Mesodermal cell (in vitro differentiated cells): ENCODE measurements around the gene RAB31. TPM values are rescaled to one million over a fixed set of nuclear protein-coding genes. Genes with fewer than 3 reads are reported as not detected.
"Not testable (repeated sequence)": the region's sequence is repeated elsewhere in the genome, so short reads cannot be mapped to it uniquely, and the experiment has no call there.

Experiments used
- H3K27ac ChIP-seq: 2 replicates; pipeline ENCODE4 v1.7.0; 2013; ENCODE audit warnings: mild to moderate bottlenecking, low read depth, low read length, moderate library complexity; ENCODE audit not compliant: severe bottlenecking
- H3K36me3 ChIP-seq: 2 replicates; pipeline ENCODE4 v1.7.1; 2013; ENCODE audit warnings: mild to moderate bottlenecking, low read length, moderate library complexity; ENCODE audit not compliant: control insufficient read depth, insufficient read depth
- H3K4me1 ChIP-seq: one replicate; pipeline ENCODE4 v1.7.1; 2013; ENCODE audit warnings: mild to moderate bottlenecking, low read length; ENCODE audit not compliant: insufficient read depth, control insufficient read depth, poor library complexity, severe bottlenecking
- H3K4me3 ChIP-seq: 2 replicates; pipeline ENCODE4 v1.7.0; 2013; ENCODE audit warnings: low read length, control low read depth, mild to moderate bottlenecking; ENCODE audit not compliant: insufficient read depth, poor library complexity, severe bottlenecking; ENCODE audit errors: extremely low read depth
- H3K9me3 ChIP-seq: 2 replicates; pipeline ENCODE4 v1.7.1; 2013; ENCODE audit warnings: mild to moderate bottlenecking, low read length, moderate library complexity; ENCODE audit not compliant: control insufficient read depth
- WGBS, 2 experiments: methylation state at CpG; one replicate each; pipeline ENCODE4 v1.1.5; 2013; ENCODE audit warnings: missing lambda C conversion rate in 2 of 2; ENCODE audit not compliant: insufficient coverage in 2 of 2; 5-methylcytosine and 5-hydroxymethylcytosine counted together
- polyA plus RNA-seq, 2 experiments: library from polyadenylated mRNA; stranded (reverse); fragments of 50-300 nt; gene quantifications; one replicate each; pipeline ENCODE4 v1.2.3, GENCODE V29; 2013

Gene RAB31
- 114 TPM for polyA plus RNA-seq (2013, experiment 1 of 2)
- polyA plus RNA-seq (2013, experiment 2 of 2): 117 TPM

GRCh38 chr18:9708057-9708433 is at the start of gene RAB31:
TSS of gene RAB31 (plus strand) at chr18:9708301. CDS start at chr18:9708406, 105 bp downstream.
- Histone ChIP-seq H3K4me3 (peak within 1 kb of the TSS; percentile 93), H3K36me3 (peaks cover 24% of the 10 kb centered on the region), H3K27ac (peak within 1 kb of the TSS; percentile 80), H3K9me3 (no peaks in the 10 kb centered on the region), H3K4me1 (peaks cover 48% of the 10 kb centered on the region)
- WGBS, 2 experiments: 0% methylated on average over 26 to 59 of the region's 59 CpGs

GRCh38 chr18:9659499-9660375 is 48.4 kb upstream of the RAB31 start:
- H3K36me3 ChIP-seq: no peaks in the 10 kb centered on the region
- H3K4me3 ChIP-seq: no peak overlapping the region
- H3K9me3 ChIP-seq: no peaks in the 10 kb centered on the region
- H3K4me1 ChIP-seq: no peaks in the 10 kb centered on the region
- H3K27ac ChIP-seq: no peak overlapping the region
- WGBS, 2 experiments: 94 to 95% methylated on average over 11 to 20 of the region's 24 CpGs

- no peak overlapping the region for H3K27ac ChIP-seq
- WGBS, 2 experiments: 75 to 100% methylated on average over 1 of the region's 1 CpG
- H3K9me3 ChIP-seq: no peaks in the 10 kb centered on the region
- no peak overlapping the region for H3K4me3 ChIP-seq
- no peaks in the 10 kb centered on the region for H3K36me3 ChIP-seq
- H3K4me1 ChIP-seq: no peaks in the 10 kb centered on the region
Observed at GRCh38 chr18:9661564-9661963, 46.5 kb upstream of the RAB31 start.

GRCh38 chr18:9663377-9663776 is 44.7 kb upstream of the RAB31 start:
- Histone ChIP-seq H3K4me1 (no peaks in the 10 kb centered on the region), H3K36me3 (no peaks in the 10 kb centered on the region), H3K27ac (no peak overlapping the region), H3K9me3 (no peaks in the 10 kb centered on the region), H3K4me3 (no peak overlapping the region)
- WGBS, 2 experiments: 87 to 90% methylated on average over 7 of the region's 8 CpGs

GRCh38 chr18:9665314-9665713 is 42.8 kb upstream of the RAB31 start:
- H3K4me3 ChIP-seq: no peak overlapping the region
- H3K9me3 ChIP-seq: no peaks in the 10 kb centered on the region
- H3K4me1 ChIP-seq: no peaks in the 10 kb centered on the region
- WGBS, 2 experiments: 79 to 87% methylated on average over 2 of the region's 3 CpGs
- H3K27ac ChIP-seq: peak overlapping the region; percentile 4
- no peaks in the 10 kb centered on the region for H3K36me3 ChIP-seq

GRCh38 chr18:9666548-9666947 is 41.6 kb upstream of the RAB31 start:
- Histone ChIP-seq H3K9me3 (no peaks in the 10 kb centered on the region), H3K36me3 (no peaks in the 10 kb centered on the region), H3K4me3 (no peak overlapping the region), H3K27ac (no peak overlapping the region), H3K4me1 (no peaks in the 10 kb centered on the region)
- 80 to 100% methylated on average over 1 to 2 of the region's 3 CpGs for WGBS, 2 experiments

- Histone ChIP-seq H3K9me3 (no peaks in the 10 kb centered on the region), H3K4me1 (no peaks in the 10 kb centered on the region), H3K36me3 (no peaks in the 10 kb centered on the region), H3K4me3 (no peak overlapping the region), H3K27ac (no peak overlapping the region)
- 100% methylated on average over 1 of the region's 3 CpGs for WGBS, 2 experiments
Observed at GRCh38 chr18:9669016-9669415, 39.1 kb upstream of the RAB31 start.

- Histone ChIP-seq H3K9me3 (no peaks in the 10 kb centered on the region), H3K36me3 (no peaks in the 10 kb centered on the region), H3K4me1 (no peaks in the 10 kb centered on the region), H3K4me3 (no peak overlapping the region), H3K27ac (no peak overlapping the region)
- 91% methylated on average over 5 to 7 of the region's 7 CpGs for WGBS, 2 experiments
Observed at GRCh38 chr18:9671214-9671613, 36.9 kb upstream of the RAB31 start.

GRCh38 chr18:9673296-9674251 is 34.5 kb upstream of the RAB31 start:
- WGBS, 2 experiments: 70 to 81% methylated on average over 4 to 6 of the region's 8 CpGs
- H3K4me3 ChIP-seq: no peak overlapping the region
- H3K36me3 ChIP-seq: no peaks in the 10 kb centered on the region
- no peak overlapping the region for H3K27ac ChIP-seq
- no peaks in the 10 kb centered on the region for H3K9me3 ChIP-seq
- no peaks in the 10 kb centered on the region for H3K4me1 ChIP-seq

- H3K4me1 ChIP-seq, H3K27ac ChIP-seq, H3K36me3 ChIP-seq, H3K9me3 ChIP-seq, H3K4me3 ChIP-seq: not testable (repeated sequence)
- WGBS, 2 experiments: 94 to 99% methylated on average over 4 to 5 of the region's 5 CpGs
Observed at GRCh38 chr18:9678216-9678615, 29.9 kb upstream of the RAB31 start.
